ENCODE results near the gene NOM1. TPM values are rescaled to one million over a fixed set of nuclear protein-coding genes. Genes with fewer than 3 reads are reported as not detected.

Gene NOM1
- total RNA-seq, 4 donors from 2014 or later = 8.1 to 77.6 (median 26.7) TPM

- H3K36me3 ChIP-seq = no peaks in the 10 kb centered on the region
- no peak overlapping the region for H3K4me3 ChIP-seq
- DNase-seq = no peak
- TF ChIP-seq CTCF (IDR thresholded peaks at IDR 0.05) (no peak), POLR2A (IDR thresholded peaks at IDR 0.05) (no peak)
- H3K9me3 ChIP-seq = no peaks in the 10 kb centered on the region
- peaks cover 5 to 65% (median 11%) of the 10 kb centered on the region in 4 donors for H3K4me1 ChIP-seq
- peaks cover 6 to 35% of the 10 kb centered on the region in 2 donors for H3K27me3 ChIP-seq
- H3K27ac ChIP-seq = no peak overlapping the region
Measured at GRCh38 chr7:157001920-157002818, 52.7 kb downstream of the NOM1 start.

- DNase-seq = peak in 2 of 3 donors; percentile 47 to 64
- H3K9me3 ChIP-seq = no peaks in the 10 kb centered on the region
- H3K27ac ChIP-seq = peak overlapping the region in 3 of 4 donors; percentile 51 to 91 (median 81)
- peaks cover 6 to 35% of the 10 kb centered on the region in 2 donors for H3K27me3 ChIP-seq
- peak overlapping the region in 2 of 4 donors; percentile 32 to 34 for H3K4me3 ChIP-seq
- TF ChIP-seq POLR2A (IDR thresholded peaks at IDR 0.05) (no peak), CTCF (IDR thresholded peaks at IDR 0.05) (no peak)
- peaks cover 5 to 71% (median 11%) of the 10 kb centered on the region in 4 donors for H3K4me1 ChIP-seq
- H3K36me3 ChIP-seq = no peaks in the 10 kb centered on the region
Measured at GRCh38 chr7:157002819-157003421, 53.4 kb downstream of the NOM1 start.

GRCh38 chr7:157003445-157003755 is 53.9 kb downstream of the NOM1 start:
- H3K36me3 ChIP-seq = no peaks in the 10 kb centered on the region
- H3K9me3 ChIP-seq = no peaks in the 10 kb centered on the region
- peak overlapping the region in 3 of 4 donors; percentile 51 to 91 (median 81) for H3K27ac ChIP-seq
- H3K27me3 ChIP-seq = peaks cover 6 to 35% of the 10 kb centered on the region in 2 donors
- H3K4me1 ChIP-seq = peaks cover 5 to 71% (median 11%) of the 10 kb centered on the region in 4 donors
- TF ChIP-seq POLR2A (IDR thresholded peaks at IDR 0.05) (no peak), CTCF (IDR thresholded peaks at IDR 0.05) (no peak)
- no peak for DNase-seq
- peak overlapping the region in 2 of 4 donors; percentile 39 to 43 for H3K4me3 ChIP-seq

- Histone ChIP-seq H3K4me1 (peaks cover 5 to 71% (median 11%) of the 10 kb centered on the region in 4 donors), H3K4me3 (peak overlapping the region in 2 of 4 donors; percentile 39 to 43), H3K27me3 (peaks cover 6 to 38% of the 10 kb centered on the region in 2 donors), H3K9me3 (no peaks in the 10 kb centered on the region), H3K36me3 (no peaks in the 10 kb centered on the region), H3K27ac (peak overlapping the region in 3 of 4 donors; percentile 55 to 91 (median 81))
- peak in 1 of 2 donors; percentile 51 for TF ChIP-seq POLR2A (IDR thresholded peaks at IDR 0.05)
- no peak for TF ChIP-seq CTCF (IDR thresholded peaks at IDR 0.05)
- peak in 2 of 3 donors; percentile 89 to 92 for DNase-seq
Measured at GRCh38 chr7:157003756-157004520, 54.4 kb downstream of the NOM1 start.
